HUES48 (cell line): ENCODE data around the gene RUNX2.

Experiments
- H3K27ac ChIP-seq: one replicate; pipeline ENCODE4 v1.7.0; 2013; ENCODE audit warnings: low read depth, low read length, inconsistent platforms
- H3K27me3 ChIP-seq: 2 replicates; pipeline ENCODE4 v1.6.1; 2013; ENCODE audit warnings: mild to moderate bottlenecking, low read length; ENCODE audit not compliant: control insufficient read depth, insufficient read depth
- H3K36me3 ChIP-seq: 2 replicates; pipeline ENCODE4 v1.6.1; 2013; ENCODE audit warnings: low read length; ENCODE audit not compliant: control insufficient read depth, insufficient read depth
- H3K4me1 ChIP-seq: 2 replicates; pipeline ENCODE4 v1.6.1; 2013; ENCODE audit warnings: mild to moderate bottlenecking, low read length; ENCODE audit not compliant: control insufficient read depth, insufficient read depth
- H3K4me3 ChIP-seq: 2 replicates; pipeline ENCODE4 v1.5.1; 2013; ENCODE audit warnings: mild to moderate bottlenecking, low read depth, low read length
- H3K9ac ChIP-seq: 2 replicates; pipeline ENCODE4 v1.6.1; 2013; ENCODE audit warnings: mild to moderate bottlenecking, low read depth, low read length, moderate library complexity
- H3K9me3 ChIP-seq: 2 replicates; pipeline ENCODE4 v1.6.1; 2013; ENCODE audit warnings: low read length; ENCODE audit not compliant: control insufficient read depth, insufficient read depth

The RUNX2 gene

GRCh38 chr6:45684476-45684875, 356.3 kb downstream of the RUNX2 start:
- Histone ChIP-seq H3K27ac (no peak overlapping the region), H3K4me3 (no peak overlapping the region), H3K9ac (no peak overlapping the region), H3K27me3 (no peaks in the 10 kb centered on the region), H3K9me3 (no peaks in the 10 kb centered on the region), H3K4me1 (no peaks in the 10 kb centered on the region), H3K36me3 (no peaks in the 10 kb centered on the region)

DNA sequence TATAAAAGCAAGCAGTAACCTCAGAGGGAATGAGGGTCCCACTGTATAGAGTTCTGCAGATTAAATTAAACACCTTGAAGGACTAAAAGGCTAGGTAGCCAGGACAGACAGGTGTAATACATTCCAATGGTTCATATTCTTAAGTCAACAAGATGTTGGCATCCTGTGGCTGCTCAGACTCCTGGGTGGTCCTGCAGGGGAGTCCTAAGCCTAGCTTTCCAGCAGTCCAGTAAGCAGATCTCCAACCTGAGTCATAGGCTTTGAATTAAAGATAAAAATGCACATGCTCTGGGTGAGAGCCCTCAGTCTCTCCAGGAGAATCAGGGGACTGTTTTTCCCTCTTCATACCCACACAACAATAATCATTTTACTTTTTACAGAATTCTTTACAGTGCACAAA, 356.9 kb downstream of the RUNX2 start:
- Histone ChIP-seq H3K27ac (no peak overlapping the region), H3K4me1 (no peaks in the 10 kb centered on the region), H3K4me3 (no peak overlapping the region), H3K9ac (no peak overlapping the region), H3K9me3 (no peaks in the 10 kb centered on the region), H3K27me3 (no peaks in the 10 kb centered on the region), H3K36me3 (no peaks in the 10 kb centered on the region)

GRCh38 chr6:45686841-45687569, 358.9 kb downstream of the RUNX2 start:
- Histone ChIP-seq H3K36me3 (no peaks in the 10 kb centered on the region), H3K9ac (no peak overlapping the region), H3K27me3 (no peaks in the 10 kb centered on the region), H3K27ac (no peak overlapping the region), H3K4me3 (no peak overlapping the region), H3K4me1 (no peaks in the 10 kb centered on the region), H3K9me3 (no peaks in the 10 kb centered on the region)

GRCh38 chr6:45687570-45687969, 359.4 kb downstream of the RUNX2 start:
- H3K9ac ChIP-seq = no peak overlapping the region
- H3K4me1 ChIP-seq = no peaks in the 10 kb centered on the region
- no peaks in the 10 kb centered on the region for H3K9me3 ChIP-seq
- H3K27me3 ChIP-seq = no peaks in the 10 kb centered on the region
- no peak overlapping the region for H3K27ac ChIP-seq
- H3K36me3 ChIP-seq = no peaks in the 10 kb centered on the region
- H3K4me3 ChIP-seq = no peak overlapping the region

GRCh38 chr6:45688180-45688579, 360.1 kb downstream of the RUNX2 start:
- no peaks in the 10 kb centered on the region for H3K27me3 ChIP-seq
- H3K4me1 ChIP-seq = no peaks in the 10 kb centered on the region
- no peaks in the 10 kb centered on the region for H3K9me3 ChIP-seq
- no peak overlapping the region for H3K27ac ChIP-seq
- no peaks in the 10 kb centered on the region for H3K36me3 ChIP-seq
- no peak overlapping the region for H3K4me3 ChIP-seq
- H3K9ac ChIP-seq = no peak overlapping the region

GRCh38 chr6:45689926-45690615, 361.9 kb downstream of the RUNX2 start:
- no peaks in the 10 kb centered on the region for H3K9me3 ChIP-seq
- H3K27me3 ChIP-seq = no peaks in the 10 kb centered on the region
- no peaks in the 10 kb centered on the region for H3K4me1 ChIP-seq
- H3K4me3 ChIP-seq = no peak overlapping the region
- no peaks in the 10 kb centered on the region for H3K36me3 ChIP-seq
- no peak overlapping the region for H3K27ac ChIP-seq
- no peak overlapping the region for H3K9ac ChIP-seq

DNA sequence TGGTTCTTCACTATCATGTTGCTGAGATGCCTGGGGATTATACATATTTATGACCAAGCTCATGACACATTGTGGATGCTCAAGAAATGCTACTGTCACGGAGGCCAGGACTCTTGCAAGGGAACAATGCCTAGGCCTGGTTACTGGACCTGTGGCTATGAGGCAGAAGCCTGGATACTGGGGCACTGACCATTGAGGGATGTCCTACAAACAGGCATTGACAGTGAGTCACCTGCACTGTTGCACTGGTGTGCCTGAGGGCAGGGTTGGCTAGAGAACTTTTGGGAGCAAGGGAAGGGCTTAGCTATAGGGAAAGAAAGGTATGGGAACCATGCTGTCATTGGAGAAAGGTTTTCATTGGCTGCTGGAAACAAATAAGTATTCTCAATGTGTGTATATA, 362.7 kb downstream of the RUNX2 start:
- Histone ChIP-seq H3K9me3 (no peaks in the 10 kb centered on the region), H3K4me1 (no peaks in the 10 kb centered on the region), H3K4me3 (no peak overlapping the region), H3K27me3 (no peaks in the 10 kb centered on the region), H3K9ac (no peak overlapping the region), H3K36me3 (no peaks in the 10 kb centered on the region), H3K27ac (no peak overlapping the region)

GRCh38 chr6:45691426-45691825, 363.3 kb downstream of the RUNX2 start:
- Histone ChIP-seq H3K4me3 (no peak overlapping the region), H3K9ac (no peak overlapping the region), H3K9me3 (no peaks in the 10 kb centered on the region), H3K27me3 (no peaks in the 10 kb centered on the region), H3K36me3 (no peaks in the 10 kb centered on the region), H3K27ac (no peak overlapping the region), H3K4me1 (no peaks in the 10 kb centered on the region)

DNA sequence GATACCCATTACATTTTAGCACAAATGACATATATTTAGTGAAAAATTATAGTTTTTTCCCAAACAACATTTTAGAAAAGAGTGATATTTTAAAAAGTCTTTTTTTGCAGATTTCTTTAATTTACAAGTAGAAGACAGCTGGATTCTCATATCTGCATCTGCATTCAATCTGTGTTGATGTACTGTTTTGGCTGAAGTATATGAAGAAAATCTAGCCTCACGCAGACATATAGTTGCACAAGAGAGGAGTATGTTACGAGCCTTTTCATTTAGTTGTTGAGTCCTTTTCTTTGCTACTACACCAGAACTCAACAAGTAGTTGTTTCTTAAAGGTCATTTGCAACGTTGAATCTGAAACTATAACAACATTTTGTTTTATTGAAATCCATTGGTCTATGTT, 363.9 kb downstream of the RUNX2 start:
- H3K9ac ChIP-seq = no peak overlapping the region
- no peak overlapping the region for H3K4me3 ChIP-seq
- H3K9me3 ChIP-seq = no peaks in the 10 kb centered on the region
- no peaks in the 10 kb centered on the region for H3K27me3 ChIP-seq
- H3K27ac ChIP-seq = no peak overlapping the region
- H3K36me3 ChIP-seq = no peaks in the 10 kb centered on the region
- no peaks in the 10 kb centered on the region for H3K4me1 ChIP-seq

DNA sequence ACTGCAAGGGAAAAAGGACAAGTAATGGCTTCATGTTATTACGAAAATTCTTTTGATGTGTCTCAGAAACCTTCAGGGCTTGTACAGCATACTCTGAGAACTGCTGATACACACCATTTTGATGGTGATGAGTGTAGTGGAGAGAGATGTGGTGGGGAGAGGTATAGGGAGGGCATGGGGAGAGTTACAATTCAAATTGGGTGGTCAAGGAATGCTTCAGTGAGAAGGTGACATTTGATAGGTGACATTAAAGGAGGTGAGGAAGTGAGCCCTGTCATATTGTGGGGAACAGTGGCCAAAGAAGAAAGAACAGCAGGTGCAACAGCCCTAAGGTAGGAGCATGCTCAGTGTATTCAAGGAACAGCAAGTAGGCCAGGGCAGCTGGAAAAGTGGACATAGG, 368.6 kb downstream of the RUNX2 start:
- no peak overlapping the region for H3K27ac ChIP-seq
- no peak overlapping the region for H3K4me3 ChIP-seq
- no peaks in the 10 kb centered on the region for H3K36me3 ChIP-seq
- no peaks in the 10 kb centered on the region for H3K9me3 ChIP-seq
- H3K4me1 ChIP-seq = no peaks in the 10 kb centered on the region
- no peaks in the 10 kb centered on the region for H3K27me3 ChIP-seq
- no peak overlapping the region for H3K9ac ChIP-seq

DNA sequence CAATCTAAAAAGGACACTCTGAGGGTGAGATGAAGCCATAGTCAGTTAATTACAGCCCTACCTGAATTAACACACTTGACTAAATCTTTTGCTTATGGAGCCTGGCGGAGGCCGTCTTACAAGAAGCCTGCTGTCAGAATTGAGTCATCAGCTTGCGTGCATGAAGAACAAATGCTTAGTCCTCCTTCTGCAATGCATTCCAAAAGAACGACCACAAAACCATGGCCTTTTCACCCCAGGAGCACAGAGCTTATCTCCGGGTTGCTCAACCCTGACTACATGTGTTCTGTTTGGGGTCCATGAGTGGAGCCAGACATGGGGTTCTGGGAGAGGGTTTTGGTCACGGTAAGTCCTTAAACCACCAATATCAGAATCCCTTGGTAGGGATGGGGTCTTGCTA, 369.5 kb downstream of the RUNX2 start:
- Histone ChIP-seq H3K9ac (no peak overlapping the region), H3K27me3 (no peaks in the 10 kb centered on the region), H3K4me3 (no peak overlapping the region), H3K4me1 (no peaks in the 10 kb centered on the region), H3K27ac (no peak overlapping the region), H3K9me3 (no peaks in the 10 kb centered on the region), H3K36me3 (no peaks in the 10 kb centered on the region)
